A673 (cell line): ENCODE measurements around the gene SOX5. TPM values are rescaled to one million over a fixed set of nuclear protein-coding genes. Genes with fewer than 3 reads are reported as not detected.
A peak's percentile ranks its signal among the peaks of the same experiment; 100 is the strongest.

ENCODE experiments used
- BruUV-seq: library from RNA; stranded (reverse); fragments of 400-500 nt; replicated peaks from 2 replicates; lab custom pipeline; 2021; lab: Mats Ljungman, UMichigan
- CTCF ChIA-PET: fragments of 300-600 bp; sonication (Branson Sonifier 250); formaldehyde crosslinking; loops from one replicate; lab custom pipeline; 2022; ENCODE audit warnings: antibody characterized with exemption; lab: Charles Lee
- POLR2A ChIA-PET: fragments of 300-600 bp; sonication (Branson Sonifier 250); formaldehyde crosslinking; loops from one replicate; lab custom pipeline; 2022; ENCODE audit warnings: antibody characterized with exemption; ENCODE audit not compliant: low non-redundant PET; lab: Charles Lee
- DNase-seq: peaks from one replicate; pipeline ENCODE4 v3.0.0-alpha.2; 2015; ENCODE audit warnings: low spot score
- H3K27ac ChIP-seq: fragments of 200-600 bp; sonication (generic); 2 replicates; pipeline ENCODE4 v1.5.1; 2016; ENCODE audit warnings: mixed run types, low read depth, mild to moderate bottlenecking, mixed read lengths, antibody characterized with exemption, low read length; ENCODE audit not compliant: poor library complexity, severe bottlenecking
- H3K27me3 ChIP-seq: fragments of 200-600 bp; sonication (generic); replicated peaks from 2 replicates; pipeline ENCODE4 v1.6.1; 2017; ENCODE audit warnings: mixed run types, low read depth, mild to moderate bottlenecking, mixed read lengths, antibody characterized with exemption, low read length; ENCODE audit not compliant: insufficient read depth, poor library complexity
- H3K36me3 ChIP-seq: fragments of 200-600 bp; sonication (generic); 2 replicates; pipeline ENCODE4 v1.6.1; 2016; ENCODE audit warnings: mixed run types, mild to moderate bottlenecking, mixed read lengths, antibody characterized with exemption, low read length; ENCODE audit not compliant: insufficient read depth, poor library complexity, severe bottlenecking
- H3K4me1 ChIP-seq: fragments of 200-600 bp; sonication (generic); 2 replicates; pipeline ENCODE4 v1.6.1; 2017; ENCODE audit warnings: mixed run types, mild to moderate bottlenecking, mixed read lengths, antibody characterized with exemption, low read length; ENCODE audit not compliant: insufficient read depth, poor library complexity, severe bottlenecking
- H3K4me3 ChIP-seq: fragments of 200-600 bp; sonication (generic); 2 replicates; pipeline ENCODE4 v1.5.1; 2016; ENCODE audit warnings: low read depth, mixed run types, mild to moderate bottlenecking, mixed read lengths, low read length; ENCODE audit not compliant: poor library complexity, severe bottlenecking
- H3K9me3 ChIP-seq: fragments of 200-600 bp; sonication (generic); 2 replicates; pipeline ENCODE4 v1.6.1; 2016; ENCODE audit warnings: mixed run types, low read depth, mild to moderate bottlenecking, mixed read lengths, antibody characterized with exemption, low read length; ENCODE audit not compliant: poor library complexity, severe bottlenecking
- EZH2 ChIP-seq: fragments of 200-600 bp; sonication (generic); IDR thresholded peaks from 2 replicates; pipeline ENCODE4 v1.6.1; 2017; ENCODE audit warnings: borderline replicate concordance, low read depth, mild to moderate bottlenecking, mixed read lengths, antibody characterized with exemption, low read length; ENCODE audit not compliant: poor library complexity, severe bottlenecking
- intact Hi-C: fragments of 100-400 bp; cut with micrococcal nuclease; formaldehyde crosslinking; loops from one replicate; pipeline ENCODE4 v1.10.0; 2022; ENCODE audit not compliant: unreplicated experiment
- total RNA-seq: library from RNA; stranded (reverse); gene quantifications from 2 replicates; pipeline ENCODE4 v1.2.3, GENCODE V29; 2021
- TF ChIP-seq, protein P1 (sequence below): fragments of 300-800, 200-600 bp; sonication (generic); conservative IDR thresholded peaks from 2 replicates; pipeline ENCODE4 v1.5.1; 2017; ENCODE audit warnings: low read depth, mild to moderate bottlenecking, antibody characterized with exemption, low read length, moderate library complexity, mixed read lengths

The SOX5 gene
- total RNA-seq, 1 experiment from 2014 or later: 11.9 TPM

GRCh38 chr12:23834076-23834475, 115.4 kb downstream of the SOX5 start:
- ChIA-PET CTCF (no interaction called here), POLR2A (no interaction called here)
- TF ChIP-seq EZH2: no peak
- TF ChIP-seq, protein P1, sequence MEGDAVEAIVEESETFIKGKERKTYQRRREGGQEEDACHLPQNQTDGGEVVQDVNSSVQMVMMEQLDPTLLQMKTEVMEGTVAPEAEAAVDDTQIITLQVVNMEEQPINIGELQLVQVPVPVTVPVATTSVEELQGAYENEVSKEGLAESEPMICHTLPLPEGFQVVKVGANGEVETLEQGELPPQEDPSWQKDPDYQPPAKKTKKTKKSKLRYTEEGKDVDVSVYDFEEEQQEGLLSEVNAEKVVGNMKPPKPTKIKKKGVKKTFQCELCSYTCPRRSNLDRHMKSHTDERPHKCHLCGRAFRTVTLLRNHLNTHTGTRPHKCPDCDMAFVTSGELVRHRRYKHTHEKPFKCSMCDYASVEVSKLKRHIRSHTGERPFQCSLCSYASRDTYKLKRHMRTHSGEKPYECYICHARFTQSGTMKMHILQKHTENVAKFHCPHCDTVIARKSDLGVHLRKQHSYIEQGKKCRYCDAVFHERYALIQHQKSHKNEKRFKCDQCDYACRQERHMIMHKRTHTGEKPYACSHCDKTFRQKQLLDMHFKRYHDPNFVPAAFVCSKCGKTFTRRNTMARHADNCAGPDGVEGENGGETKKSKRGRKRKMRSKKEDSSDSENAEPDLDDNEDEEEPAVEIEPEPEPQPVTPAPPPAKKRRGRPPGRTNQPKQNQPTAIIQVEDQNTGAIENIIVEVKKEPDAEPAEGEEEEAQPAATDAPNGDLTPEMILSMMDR: no peak
- peak; percentile 4 for DNase-seq
- Histone ChIP-seq H3K4me3 (no peak overlapping the region), H3K4me1 (no peaks in the 10 kb centered on the region), H3K27me3 (no peaks in the 10 kb centered on the region), H3K36me3 (no peaks in the 10 kb centered on the region), H3K9me3 (no peaks in the 10 kb centered on the region), H3K27ac (no peak overlapping the region)
- intact Hi-C loops: no loop called here
- BruUV-seq: no TSS peak

DNA sequence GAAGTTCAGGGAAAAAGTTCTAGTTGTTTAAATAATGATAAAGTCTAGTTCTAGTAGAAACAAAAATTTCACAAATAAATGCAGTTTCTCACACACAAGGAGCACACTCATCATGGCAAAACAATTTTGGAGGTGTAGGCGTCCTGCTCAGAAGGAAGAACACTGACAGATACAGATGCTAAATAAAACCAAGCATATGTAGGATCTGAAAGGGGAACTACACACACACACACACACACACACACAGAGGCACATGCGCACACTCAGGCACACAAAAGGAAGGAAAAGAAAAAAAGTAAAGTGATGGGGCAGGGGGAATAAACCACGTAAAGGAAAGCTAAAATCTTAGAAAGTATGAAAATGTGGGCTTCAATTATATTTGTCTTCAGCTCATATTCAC, 117.7 kb downstream of the SOX5 start:
- BruUV-seq: no TSS peak
- intact Hi-C loops: no loop called here
- no peaks in the 10 kb centered on the region for H3K36me3 ChIP-seq
- no peak for DNase-seq
- H3K9me3 ChIP-seq: no peaks in the 10 kb centered on the region
- POLR2A ChIA-PET: no interaction called here
- CTCF ChIA-PET: no interaction called here
- no peaks in the 10 kb centered on the region for H3K27me3 ChIP-seq
- TF ChIP-seq, protein P1: no peak
- no peak for TF ChIP-seq EZH2
- no peak overlapping the region for H3K27ac ChIP-seq
- H3K4me1 ChIP-seq: no peaks in the 10 kb centered on the region
- no peak overlapping the region for H3K4me3 ChIP-seq

DNA sequence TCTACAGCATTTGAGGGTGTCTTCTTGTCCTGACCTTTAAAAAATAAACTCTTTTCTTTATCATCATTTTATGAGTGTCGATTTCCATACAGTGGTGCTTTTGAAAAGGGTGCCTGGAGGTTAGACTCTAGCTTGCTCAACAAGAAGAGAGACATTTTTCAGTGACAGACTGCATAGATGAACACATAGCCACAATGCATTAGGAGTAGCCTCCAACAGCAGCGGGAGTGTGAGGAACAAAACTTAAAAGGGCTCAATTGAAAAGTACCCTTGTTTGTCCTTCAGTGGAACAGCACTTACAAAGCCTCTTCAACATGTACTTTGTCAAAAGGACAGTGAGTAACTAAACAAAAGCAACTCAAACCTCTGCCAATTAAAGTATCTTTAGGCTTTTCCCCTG, 119.3 kb downstream of the SOX5 start:
- TF ChIP-seq, protein P1: no peak
- no peak for TF ChIP-seq EZH2
- no peak overlapping the region for H3K4me3 ChIP-seq
- CTCF ChIA-PET: no interaction called here
- POLR2A ChIA-PET: no interaction called here
- H3K9me3 ChIP-seq: no peaks in the 10 kb centered on the region
- BruUV-seq: no TSS peak
- H3K4me1 ChIP-seq: no peaks in the 10 kb centered on the region
- intact Hi-C loops: no loop called here
- H3K27me3 ChIP-seq: no peaks in the 10 kb centered on the region
- no peak overlapping the region for H3K27ac ChIP-seq
- DNase-seq: no peak
- no peaks in the 10 kb centered on the region for H3K36me3 ChIP-seq
